ENCODE measurements around the gene CSMD2. TPM values are rescaled to one million over a fixed set of nuclear protein-coding genes. Genes with fewer than 3 reads are reported as not detected.

The CSMD2 gene
- total RNA-seq, 4 donors from 2014 or later, result 0.60 to 2.5 (median 1.2) TPM

GRCh38 chr1:33944846-33945245 is 220.2 kb downstream of the CSMD2 start:
- no peaks in the 10 kb centered on the region for H3K4me1 ChIP-seq
- WGBS, 2 donors, result 27 to 33% methylated on average over 1 of the region's 1 CpG
- no peak for DNase-seq (ENCODE audit: low spot score in 2 of 2)
- TF ChIP-seq CTCF (IDR thresholded peaks at IDR 0.05), result no peak
- TF ChIP-seq EP300 (IDR thresholded peaks at IDR 0.05), result no peak
- no peak for TF ChIP-seq POLR2A (IDR thresholded peaks at IDR 0.05)
- no peaks in the 10 kb centered on the region for H3K27me3 ChIP-seq
- H3K9me3 ChIP-seq, result no peaks in the 10 kb centered on the region
- no peak overlapping the region for H3K4me3 ChIP-seq
- no peak overlapping the region for H3K27ac ChIP-seq
- no peaks in the 10 kb centered on the region for H3K36me3 ChIP-seq

DNA sequence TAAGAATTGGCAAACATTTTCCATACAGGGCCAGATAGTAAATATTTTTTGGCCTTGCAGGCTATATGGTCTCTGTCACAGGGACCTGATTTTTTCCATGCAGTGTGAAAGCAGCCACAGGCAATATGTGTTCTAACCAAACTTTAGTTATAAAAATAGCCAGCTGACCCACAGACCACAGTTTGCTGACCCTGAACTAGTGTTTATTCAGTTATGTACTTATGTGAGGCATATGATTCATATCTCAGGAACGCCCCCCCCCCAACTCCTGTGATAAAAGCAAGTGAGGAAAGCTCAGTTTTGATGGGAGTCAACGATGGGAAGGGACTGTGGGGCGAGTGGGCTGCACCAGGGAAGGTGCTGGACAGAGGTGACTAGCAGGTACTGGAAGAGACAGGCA is 221.1 kb downstream of the CSMD2 start:
- no peaks in the 10 kb centered on the region for H3K9me3 ChIP-seq
- no peak overlapping the region for H3K27ac ChIP-seq
- no peaks in the 10 kb centered on the region for H3K36me3 ChIP-seq
- WGBS, 2 donors, result 48 to 64% methylated on average over 3 of the region's 3 CpGs
- H3K4me1 ChIP-seq, result no peaks in the 10 kb centered on the region
- DNase-seq (ENCODE audit: low spot score in 2 of 2), result no peak
- H3K27me3 ChIP-seq, result no peaks in the 10 kb centered on the region
- no peak overlapping the region for H3K4me3 ChIP-seq
- TF ChIP-seq POLR2A (IDR thresholded peaks at IDR 0.05) (no peak), EP300 (IDR thresholded peaks at IDR 0.05) (no peak), CTCF (IDR thresholded peaks at IDR 0.05) (no peak)

GRCh38 chr1:33932871-33933270 is 232.2 kb downstream of the CSMD2 start:
- WGBS, 2 donors, result 77 to 83% methylated on average over 3 of the region's 3 CpGs
- Histone ChIP-seq H3K4me3 (no peak overlapping the region), H3K27me3 (no peaks in the 10 kb centered on the region), H3K4me1 (no peaks in the 10 kb centered on the region), H3K9me3 (no peaks in the 10 kb centered on the region), H3K36me3 (no peaks in the 10 kb centered on the region), H3K27ac (no peak overlapping the region)
- no peak for TF ChIP-seq EP300 (IDR thresholded peaks at IDR 0.05)
- no peak for DNase-seq (ENCODE audit: low spot score in 2 of 2)

DNA sequence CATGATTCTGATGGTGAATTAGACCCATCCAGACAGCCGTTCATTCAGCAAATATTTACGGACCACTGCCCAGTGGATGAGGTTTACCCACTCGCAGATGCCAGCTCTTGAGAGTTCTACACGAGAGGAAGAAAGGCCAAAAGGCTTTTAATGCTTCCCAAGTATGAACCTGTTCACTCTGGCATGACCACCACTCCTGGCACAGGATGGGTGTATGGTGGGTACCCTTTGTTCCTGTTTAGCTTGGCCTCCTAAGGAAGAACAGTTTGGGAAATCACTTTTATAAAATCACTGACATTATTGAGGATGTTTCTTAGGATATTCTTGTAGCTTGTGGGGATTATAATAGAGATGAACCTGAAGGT is 233.9 kb downstream of the CSMD2 start:
- Histone ChIP-seq H3K4me1 (no peaks in the 10 kb centered on the region), H3K27ac (no peak overlapping the region), H3K4me3 (no peak overlapping the region), H3K9me3 (no peaks in the 10 kb centered on the region), H3K27me3 (no peaks in the 10 kb centered on the region), H3K36me3 (no peaks in the 10 kb centered on the region)
- 84 to 93% methylated on average over 4 of the region's 4 CpGs for WGBS, 2 donors
- no peak for DNase-seq (ENCODE audit: low spot score in 2 of 2)
- TF ChIP-seq EP300 (IDR thresholded peaks at IDR 0.05), result no peak
- no peak for TF ChIP-seq CTCF (IDR thresholded peaks at IDR 0.05)
- no peak for TF ChIP-seq POLR2A (IDR thresholded peaks at IDR 0.05)

DNA sequence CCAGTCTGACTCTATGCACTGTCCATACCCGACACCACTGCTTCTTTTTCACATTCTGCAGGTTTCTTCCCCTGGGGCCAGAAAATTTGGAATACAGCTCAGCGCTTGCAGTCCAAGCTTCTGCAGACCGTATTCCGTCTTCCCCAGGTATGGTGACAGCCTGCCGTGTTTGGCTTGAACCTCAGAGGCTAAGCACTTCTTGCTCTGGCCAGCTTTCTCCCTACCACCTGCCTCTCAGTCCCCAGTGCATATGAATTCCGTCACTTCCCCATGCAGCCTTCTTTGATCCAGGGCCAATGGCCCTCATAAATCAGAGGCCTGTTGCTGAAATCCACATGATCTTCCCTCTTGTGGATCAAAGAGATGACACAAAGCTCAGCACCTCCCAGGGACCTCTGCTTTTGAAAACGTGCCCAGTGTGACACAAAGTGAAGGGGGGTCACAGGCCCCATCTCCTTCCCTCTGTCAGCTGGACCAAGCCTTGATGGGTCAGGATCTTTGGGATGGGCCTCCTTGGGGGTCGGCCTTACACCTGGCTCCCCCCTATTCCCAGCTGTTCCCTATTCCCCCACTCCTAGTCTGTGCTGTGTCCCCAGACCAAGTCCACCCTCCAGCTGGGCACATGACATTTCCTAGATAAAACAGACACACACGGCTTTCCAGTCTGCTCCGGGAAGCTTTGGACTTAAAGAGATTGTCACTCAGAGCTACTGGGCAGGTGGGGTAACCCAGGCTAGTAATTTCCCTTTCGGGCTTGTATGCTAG is 234.5 kb downstream of the CSMD2 start:
- Histone ChIP-seq H3K4me1 (no peaks in the 10 kb centered on the region), H3K4me3 (no peak overlapping the region), H3K36me3 (no peaks in the 10 kb centered on the region), H3K9me3 (peaks cover 0 to 3% (median 0%) of the 10 kb centered on the region in 4 donors), H3K27ac (no peak overlapping the region), H3K27me3 (no peaks in the 10 kb centered on the region)
- 61 to 72% methylated on average over 11 of the region's 11 CpGs for WGBS, 2 donors
- TF ChIP-seq POLR2A (IDR thresholded peaks at IDR 0.05) (no peak), EP300 (IDR thresholded peaks at IDR 0.05) (no peak), CTCF (IDR thresholded peaks at IDR 0.05) (no peak)
- DNase-seq (ENCODE audit: low spot score in 2 of 2), result no peak
